Ishikawa (cell line): ENCODE data around the gene FRMPD2.

Source experiments
- EGR1 ChIP-seq: IDR thresholded peaks from 2 replicates; pipeline ENCODE4 v1.6.1; 2012
- EP300 ChIP-seq: IDR thresholded peaks from 2 replicates; pipeline ENCODE4 v1.6.1; 2012; ENCODE audit warnings: borderline replicate concordance
- FOXM1 ChIP-seq: IDR thresholded peaks from 2 replicates; pipeline ENCODE4 v1.6.1; 2012; ENCODE audit warnings: low read depth, borderline replicate concordance
- MAX ChIP-seq: IDR thresholded peaks from 2 replicates; pipeline ENCODE4 v1.6.1; 2012
- RAD21 ChIP-seq: IDR thresholded peaks from 2 replicates; pipeline ENCODE4 v1.6.1; 2012; ENCODE audit warnings: low read depth
- REST ChIP-seq: IDR thresholded peaks from 2 replicates; pipeline ENCODE4 v1.6.1; 2012; ENCODE audit warnings: low read depth, mild to moderate bottlenecking
- TAF1 ChIP-seq: IDR thresholded peaks from 2 replicates; pipeline ENCODE4 v1.6.1; 2012; ENCODE audit warnings: low read depth, mild to moderate bottlenecking
- TEAD4 ChIP-seq: IDR thresholded peaks from 2 replicates; pipeline ENCODE4 v1.6.1; 2012
- USF1 ChIP-seq: IDR thresholded peaks from 2 replicates; pipeline ENCODE4 v1.6.1; 2012
- ZBTB7A ChIP-seq: IDR thresholded peaks from 2 replicates; pipeline ENCODE4 v1.6.1; 2012; ENCODE audit warnings: low read depth

GRCh38 chr10:48236199-48236621 lies 38.3 kb downstream of the FRMPD2 start:
- TF ChIP-seq RAD21 (no peak), EP300 (no peak), FOXM1 (no peak), EGR1 (no peak), REST (no peak), ZBTB7A (no peak), TAF1 (no peak), USF1 (no peak; the same call in 1 of the 2 replicates), MAX (no peak), TEAD4 (no peak)
